Measurements from ENCODE around the gene VPS13D. TPM values are rescaled to one million over a fixed set of nuclear protein-coding genes. Genes with fewer than 3 reads are reported as not detected.

The VPS13D gene
- total RNA-seq, 2 experiments from 2014 or later = 52.6 to 53.3 TPM

- Mint-ChIP-seq H3K27ac (peak overlapping the region; percentile 96), H3K27me3 (no peaks in the 10 kb centered on the region), H3K9me3 (no peaks in the 10 kb centered on the region), H3K4me1 (peaks cover 87% of the 10 kb centered on the region), H3K36me3 (peaks cover 23% of the 10 kb centered on the region), H3K4me3 (peak overlapping the region; percentile 5)
- POLR2A ChIA-PET = interaction anchor here (0.6 to 9.5 kb wide), 5 partner anchors 15 to 181 kb away, joined by 4 to 164 read pairs (median 102); partner anchors contain the start of gene DHRS3
- DNase-seq = no peak
- ATAC-seq (ENCODE audit: low read depth) = no peak
Observed at GRCh38 chr1:12436817-12437599, 207.2 kb downstream of the VPS13D start.

DNA sequence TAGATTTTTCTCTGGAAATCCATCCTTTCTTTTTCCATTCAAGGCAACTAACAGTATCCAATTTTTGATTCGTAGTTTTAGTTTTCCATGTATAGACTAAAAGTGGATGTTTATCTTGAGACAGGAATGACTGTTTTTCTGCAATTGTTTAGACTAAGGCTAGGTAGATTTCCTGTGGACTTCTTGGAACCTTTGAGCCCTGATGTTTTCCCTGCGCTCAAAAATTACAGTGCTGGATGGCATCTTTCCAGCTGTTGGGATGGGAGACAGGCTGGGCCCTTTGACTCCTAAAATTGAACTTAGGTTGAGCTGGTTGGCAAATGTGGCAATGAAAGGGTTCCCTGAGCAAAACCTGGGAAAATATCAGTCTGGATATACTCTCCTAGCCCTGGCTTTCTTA lies 207.8 kb downstream of the VPS13D start:
- H3K27ac Mint-ChIP-seq = peak overlapping the region; percentile 95
- DNase-seq (no peak), ATAC-seq (ENCODE audit: low read depth) (no peak)
- no peaks in the 10 kb centered on the region for H3K9me3 Mint-ChIP-seq
- H3K27me3 Mint-ChIP-seq = no peaks in the 10 kb centered on the region
- peaks cover 23% of the 10 kb centered on the region for H3K36me3 Mint-ChIP-seq
- H3K4me3 Mint-ChIP-seq = peak overlapping the region; percentile 15
- peaks cover 87% of the 10 kb centered on the region for H3K4me1 Mint-ChIP-seq
- POLR2A ChIA-PET = interaction anchor here (0.6 to 9.5 kb wide), 5 partner anchors 14 to 180 kb away, joined by 4 to 164 read pairs (median 102); partner anchors contain the start of gene DHRS3

DNA sequence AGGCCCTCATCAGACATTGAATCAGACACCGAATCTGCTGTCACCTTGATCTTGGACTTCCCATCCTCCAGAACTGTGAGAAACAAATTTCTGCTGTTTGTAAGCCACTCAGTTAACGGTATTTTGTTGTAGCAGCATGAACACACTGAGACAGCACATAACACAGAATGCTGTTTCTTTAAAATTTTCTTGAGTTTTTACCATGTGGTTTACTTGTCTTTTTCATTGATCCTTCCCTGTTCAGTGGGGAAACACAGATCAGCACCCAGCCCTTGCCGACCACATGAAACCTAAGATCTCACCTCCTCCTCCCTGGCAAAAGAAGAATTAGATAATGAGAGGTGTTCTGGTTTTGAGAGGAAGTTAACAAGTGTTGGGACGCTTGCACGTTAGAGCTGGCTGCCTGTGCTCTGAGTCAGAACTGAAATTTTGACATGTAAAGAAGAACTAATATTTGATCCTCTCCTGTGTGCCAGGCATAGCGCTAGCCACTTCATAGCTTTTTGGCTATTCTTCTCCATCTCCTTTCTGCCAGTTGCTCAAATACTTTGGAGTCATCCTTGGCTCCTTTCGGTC lies 208.6 kb downstream of the VPS13D start:
- peaks cover 27% of the 10 kb centered on the region for H3K36me3 Mint-ChIP-seq
- H3K4me3 Mint-ChIP-seq = peak overlapping the region; percentile 72

GRCh38 chr1:12439073-12439472 lies 209.2 kb downstream of the VPS13D start:
- H3K9me3 Mint-ChIP-seq = peaks cover 3% of the 10 kb centered on the region
- peak overlapping the region; percentile 95 for H3K27ac Mint-ChIP-seq
- POLR2A ChIA-PET = interaction anchor here (0.7 to 9.5 kb wide), 6 partner anchors 13 to 179 kb away, joined by 3 to 164 read pairs (median 60); partner anchors contain the start of gene DHRS3
- no peak for DNase-seq
- no peaks in the 10 kb centered on the region for H3K27me3 Mint-ChIP-seq
- peaks cover 31% of the 10 kb centered on the region for H3K36me3 Mint-ChIP-seq
- H3K4me3 Mint-ChIP-seq = peak overlapping the region; percentile 72
- H3K4me1 Mint-ChIP-seq = peaks cover 81% of the 10 kb centered on the region
- ATAC-seq (ENCODE audit: low read depth) = no peak

More for the DNA sequence above, 208.6 kb downstream of the VPS13D start:
- POLR2A ChIA-PET = interaction anchor here (0.7 to 9.5 kb wide), 6 partner anchors 13 to 179 kb away, joined by 3 to 164 read pairs (median 60); partner anchors contain the start of gene DHRS3
- H3K27ac Mint-ChIP-seq = peak overlapping the region; percentile 95
- DNase-seq = no peak
- peaks cover 3% of the 10 kb centered on the region for H3K9me3 Mint-ChIP-seq
- no peaks in the 10 kb centered on the region for H3K27me3 Mint-ChIP-seq
- ATAC-seq (ENCODE audit: low read depth) = peak; percentile 57
- peaks cover 84% of the 10 kb centered on the region for H3K4me1 Mint-ChIP-seq

GRCh38 chr1:12441414-12442105 lies 211.7 kb downstream of the VPS13D start:
- H3K36me3 Mint-ChIP-seq = peaks cover 49% of the 10 kb centered on the region
- peak overlapping the region; percentile 65 for H3K27ac Mint-ChIP-seq
- ATAC-seq (ENCODE audit: low read depth) = no peak
- no peaks in the 10 kb centered on the region for H3K27me3 Mint-ChIP-seq
- H3K4me1 Mint-ChIP-seq = peaks cover 73% of the 10 kb centered on the region
- POLR2A ChIA-PET = interaction anchor here (0.6 to 9.5 kb wide), 4 partner anchors 10 to 176 kb away, joined by 3 to 164 read pairs (median 64); partner anchors contain the start of gene DHRS3
- DNase-seq = no peak
- peaks cover 10% of the 10 kb centered on the region for H3K9me3 Mint-ChIP-seq
- H3K4me3 Mint-ChIP-seq = no peak overlapping the region

- POLR2A ChIA-PET = interaction anchor here (0.6 to 9.5 kb wide), 2 partner anchors 10 to 354 kb away, joined by 4 to 164 read pairs; no protein-coding TSS in a partner anchor
- H3K4me3 Mint-ChIP-seq = peak overlapping the region; percentile 4
- H3K4me1 Mint-ChIP-seq = peaks cover 72% of the 10 kb centered on the region
- no peak for ATAC-seq (ENCODE audit: low read depth)
- H3K27ac Mint-ChIP-seq = peak overlapping the region; percentile 57
- H3K36me3 Mint-ChIP-seq = peaks cover 51% of the 10 kb centered on the region
- no peaks in the 10 kb centered on the region for H3K27me3 Mint-ChIP-seq
- DNase-seq = no peak
- H3K9me3 Mint-ChIP-seq = peaks cover 10% of the 10 kb centered on the region
Observed at GRCh38 chr1:12442217-12442616, 212.4 kb downstream of the VPS13D start.

DNA sequence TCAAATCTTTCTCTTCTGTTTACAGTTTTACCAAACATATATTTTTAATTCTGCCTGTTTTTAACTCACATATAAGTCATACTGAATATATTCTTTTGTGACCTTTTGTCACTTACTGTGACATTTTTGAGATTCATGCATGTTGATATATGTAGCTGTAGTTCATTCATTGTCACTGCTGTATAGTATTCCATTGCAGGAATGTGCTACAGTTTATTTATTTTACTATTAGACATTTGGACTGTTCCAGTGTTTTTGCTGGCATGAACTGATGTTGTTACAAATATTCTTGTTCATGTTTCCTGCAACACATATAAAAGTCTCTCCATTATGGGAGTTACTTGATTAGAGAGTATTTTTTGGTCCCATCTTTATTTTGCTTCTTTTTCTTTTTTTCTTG lies 213.3 kb downstream of the VPS13D start:
- Mint-ChIP-seq H3K9me3 (peaks cover 10% of the 10 kb centered on the region), H3K4me1 (peaks cover 73% of the 10 kb centered on the region), H3K36me3 (peaks cover 55% of the 10 kb centered on the region), H3K4me3 (no peak overlapping the region), H3K27me3 (no peaks in the 10 kb centered on the region), H3K27ac (peak overlapping the region; percentile 1)
- ATAC-seq (ENCODE audit: low read depth) (no peak), DNase-seq (no peak)
- POLR2A ChIA-PET = interaction anchor here (0.6 kb wide), 1 partner anchor 355 kb away, joined by 4 read pairs; no protein-coding TSS in a partner anchor

DNA sequence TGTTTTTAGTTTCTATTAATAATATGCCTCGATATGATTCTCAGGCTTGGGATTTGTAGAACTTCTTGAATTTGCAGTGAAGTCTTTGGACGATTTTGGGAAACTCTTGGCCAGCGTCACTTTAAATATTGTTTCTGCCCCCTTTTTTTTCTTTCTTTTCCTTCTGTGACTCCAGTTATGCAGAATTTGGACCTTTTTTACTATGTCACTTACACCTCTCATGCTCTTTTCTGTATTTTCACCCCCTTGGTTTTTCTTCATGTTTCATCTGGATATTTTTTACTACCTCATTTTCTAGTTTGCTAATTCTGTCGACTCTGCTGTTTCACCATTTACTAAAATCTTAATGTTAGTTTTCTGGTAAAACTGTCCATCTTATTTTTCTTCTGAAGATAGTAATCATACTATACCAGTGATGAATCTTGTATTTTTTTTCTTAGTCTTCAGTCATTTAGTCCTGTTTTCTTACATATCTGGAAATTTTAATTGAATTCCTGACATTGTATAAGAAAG lies 214.6 kb downstream of the VPS13D start:
- DNase-seq = no peak
- Mint-ChIP-seq H3K4me1 (peaks cover 73% of the 10 kb centered on the region), H3K27ac (peak overlapping the region; percentile 54), H3K9me3 (peaks cover 10% of the 10 kb centered on the region), H3K36me3 (peaks cover 50% of the 10 kb centered on the region), H3K27me3 (no peaks in the 10 kb centered on the region), H3K4me3 (no peak overlapping the region)
- ATAC-seq (ENCODE audit: low read depth) = no peak
- POLR2A ChIA-PET = interaction anchor here (0.9 kb wide), 1 partner anchor 11 kb away, joined by 3 read pairs; no protein-coding TSS in a partner anchor

GRCh38 chr1:12445257-12445656 lies 215.4 kb downstream of the VPS13D start:
- DNase-seq = no peak
- ATAC-seq (ENCODE audit: low read depth) = no peak
- H3K27me3 Mint-ChIP-seq = no peaks in the 10 kb centered on the region
- H3K4me1 Mint-ChIP-seq = peaks cover 72% of the 10 kb centered on the region
- peaks cover 49% of the 10 kb centered on the region for H3K36me3 Mint-ChIP-seq
- H3K9me3 Mint-ChIP-seq = peaks cover 10% of the 10 kb centered on the region
- no peak overlapping the region for H3K27ac Mint-ChIP-seq
- no peak overlapping the region for H3K4me3 Mint-ChIP-seq
- POLR2A ChIA-PET = interaction anchor here (0.5 to 13.3 kb wide), 2 partner anchors 8 to 641 kb away, joined by 3 to 164 read pairs; no protein-coding TSS in a partner anchor

DNA sequence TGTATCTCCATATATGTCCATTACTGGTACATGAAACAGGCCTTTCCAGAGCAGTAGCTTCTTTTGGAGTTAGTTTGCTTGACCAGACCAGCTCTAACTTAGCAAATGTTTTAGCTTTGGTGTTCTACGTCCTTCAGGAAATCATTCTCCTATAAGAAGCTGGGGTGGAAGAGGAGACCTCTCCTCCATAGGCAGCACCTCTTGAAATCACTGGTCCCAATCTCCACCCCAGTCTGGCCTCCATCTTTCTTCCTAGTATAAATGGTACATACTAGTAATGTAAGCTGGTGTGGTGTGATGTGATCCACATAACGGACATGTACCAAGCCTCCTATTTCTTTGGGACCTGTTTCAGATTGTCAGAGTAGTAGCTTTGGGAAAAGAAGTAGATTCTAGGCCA lies 216.8 kb downstream of the VPS13D start:
- no peak overlapping the region for H3K27ac Mint-ChIP-seq
- H3K27me3 Mint-ChIP-seq = no peaks in the 10 kb centered on the region
- peaks cover 51% of the 10 kb centered on the region for H3K36me3 Mint-ChIP-seq
- POLR2A ChIA-PET = interaction anchor here (0.5 to 13.3 kb wide), 5 partner anchors 9 to 427 kb away, joined by 3 to 164 read pairs (median 4); partner anchors contain the start of gene MIIP
- DNase-seq (no peak), ATAC-seq (ENCODE audit: low read depth) (no peak)
- H3K9me3 Mint-ChIP-seq = peaks cover 10% of the 10 kb centered on the region
- H3K4me3 Mint-ChIP-seq = no peak overlapping the region
- H3K4me1 Mint-ChIP-seq = peaks cover 75% of the 10 kb centered on the region

DNA sequence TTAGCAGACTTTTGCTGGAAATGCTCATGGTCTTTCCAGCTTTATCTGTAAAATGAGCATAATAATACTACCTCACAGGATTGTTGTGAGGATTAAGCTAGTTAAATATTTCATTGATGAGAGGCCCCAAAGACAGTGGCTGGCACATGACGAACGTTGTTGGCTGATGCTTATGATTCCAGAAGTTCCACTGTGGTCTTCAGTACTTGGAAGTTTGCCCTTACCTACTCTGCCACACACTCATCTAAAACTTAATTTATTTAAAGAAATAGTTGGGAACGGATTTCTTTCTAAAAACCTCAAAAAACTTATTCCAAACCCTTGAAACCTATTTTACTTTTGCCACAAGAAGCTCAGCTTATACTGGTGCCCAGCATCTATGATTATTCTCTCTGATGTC lies 217.5 kb downstream of the VPS13D start:
- Mint-ChIP-seq H3K4me3 (no peak overlapping the region), H3K4me1 (peaks cover 79% of the 10 kb centered on the region), H3K27me3 (no peaks in the 10 kb centered on the region), H3K9me3 (peaks cover 10% of the 10 kb centered on the region), H3K36me3 (peaks cover 56% of the 10 kb centered on the region), H3K27ac (no peak overlapping the region)
- DNase-seq (no peak), ATAC-seq (ENCODE audit: low read depth) (no peak)
- POLR2A ChIA-PET = interaction anchor here (0.5 to 13.3 kb wide), 10 partner anchors 10 to 428 kb away, joined by 3 to 164 read pairs (median 4); partner anchors contain the start of genes DHRS3 and MIIP

- ATAC-seq (ENCODE audit: low read depth) = no peak
- Mint-ChIP-seq H3K4me3 (peak overlapping the region; percentile 84), H3K9me3 (peaks cover 10% of the 10 kb centered on the region), H3K27ac (peak overlapping the region; percentile 98), H3K27me3 (no peaks in the 10 kb centered on the region), H3K4me1 (peaks cover 80% of the 10 kb centered on the region), H3K36me3 (peaks cover 58% of the 10 kb centered on the region)
- POLR2A ChIA-PET = interaction anchor here (0.6 to 13.3 kb wide), 8 partner anchors 10 to 171 kb away, joined by 3 to 164 read pairs (median 5); partner anchors contain the start of gene DHRS3
- no peak for DNase-seq
Observed at GRCh38 chr1:12447849-12448312, 218.1 kb downstream of the VPS13D start.

Measured in activated naive CD8-positive, alpha-beta T cell treated with anti-CD3 and anti-CD28 coated beads, Interleukin-2, amount 10 ng/mL, durations not matched to agents 7 days and 5 days (primary cell).